ENCODE data around the gene TMTC2.
"Not testable (repeated sequence)": the region's sequence is repeated elsewhere in the genome, so short reads cannot be mapped to it uniquely, and the experiment has no call there.

Gene TMTC2

GRCh38 chr12:83092606-83093005 is 405.9 kb downstream of the TMTC2 start:
- no peak for DNase-seq

- no peak for DNase-seq
Measured at GRCh38 chr12:83093426-83093825, 406.7 kb downstream of the TMTC2 start.

GRCh38 chr12:83097643-83098342 is 411.1 kb downstream of the TMTC2 start:
- DNase-seq = no peak

GRCh38 chr12:83099436-83099835 is 412.7 kb downstream of the TMTC2 start:
- no peak for DNase-seq

- no peak for DNase-seq
Measured at GRCh38 chr12:83102499-83102898, 415.8 kb downstream of the TMTC2 start.

- DNase-seq = no peak
Measured at GRCh38 chr12:83106873-83107272, 420.2 kb downstream of the TMTC2 start.

- DNase-seq = no peak
Measured at GRCh38 chr12:83110424-83110823, 423.7 kb downstream of the TMTC2 start.

- DNase-seq = no peak
Measured at GRCh38 chr12:83113945-83114344, 427.2 kb downstream of the TMTC2 start.

GRCh38 chr12:83114966-83115365 is 428.3 kb downstream of the TMTC2 start:
- no peak for DNase-seq

GRCh38 chr12:83117926-83118325 is 431.2 kb downstream of the TMTC2 start:
- not testable (repeated sequence) for DNase-seq

- no peak for DNase-seq
Measured at GRCh38 chr12:83121897-83122622, 435.4 kb downstream of the TMTC2 start.

GRCh38 chr12:83122623-83122934 is 435.9 kb downstream of the TMTC2 start:
- no peak for DNase-seq

- DNase-seq = no peak
Measured at GRCh38 chr12:83123039-83123438, 436.3 kb downstream of the TMTC2 start.

- DNase-seq = no peak
Measured at GRCh38 chr12:83128540-83128939, 441.8 kb downstream of the TMTC2 start.

GRCh38 chr12:83130178-83130577 is 443.5 kb downstream of the TMTC2 start:
- DNase-seq = no peak

- no peak for DNase-seq
Measured at GRCh38 chr12:83132360-83132759, 445.7 kb downstream of the TMTC2 start.

GRCh38 chr12:83136411-83136810 is 449.7 kb downstream of the TMTC2 start:
- DNase-seq = no peak

GRCh38 chr12:83140135-83140534 is 453.4 kb downstream of the TMTC2 start:
- DNase-seq = no peak

GRCh38 chr12:83141460-83141994 is 454.8 kb downstream of the TMTC2 start:
- no peak for DNase-seq

- no peak for DNase-seq
Measured at GRCh38 chr12:83142914-83143313, 456.2 kb downstream of the TMTC2 start.

GRCh38 chr12:83143950-83144349 is 457.2 kb downstream of the TMTC2 start:
- no peak for DNase-seq

- no peak for DNase-seq
Measured at GRCh38 chr12:83145325-83145840, 458.7 kb downstream of the TMTC2 start.

GRCh38 chr12:83147341-83147740 is 460.6 kb downstream of the TMTC2 start:
- no peak for DNase-seq

GRCh38 chr12:83149987-83150386 is 463.3 kb downstream of the TMTC2 start:
- no peak for DNase-seq
